Measurements from ENCODE around the gene PRRT4. TPM values are rescaled to one million over a fixed set of nuclear protein-coding genes. Genes with fewer than 3 reads are reported as not detected.

Gene PRRT4
- total RNA-seq, 1 donor from 2014 or later = not detected

DNA sequence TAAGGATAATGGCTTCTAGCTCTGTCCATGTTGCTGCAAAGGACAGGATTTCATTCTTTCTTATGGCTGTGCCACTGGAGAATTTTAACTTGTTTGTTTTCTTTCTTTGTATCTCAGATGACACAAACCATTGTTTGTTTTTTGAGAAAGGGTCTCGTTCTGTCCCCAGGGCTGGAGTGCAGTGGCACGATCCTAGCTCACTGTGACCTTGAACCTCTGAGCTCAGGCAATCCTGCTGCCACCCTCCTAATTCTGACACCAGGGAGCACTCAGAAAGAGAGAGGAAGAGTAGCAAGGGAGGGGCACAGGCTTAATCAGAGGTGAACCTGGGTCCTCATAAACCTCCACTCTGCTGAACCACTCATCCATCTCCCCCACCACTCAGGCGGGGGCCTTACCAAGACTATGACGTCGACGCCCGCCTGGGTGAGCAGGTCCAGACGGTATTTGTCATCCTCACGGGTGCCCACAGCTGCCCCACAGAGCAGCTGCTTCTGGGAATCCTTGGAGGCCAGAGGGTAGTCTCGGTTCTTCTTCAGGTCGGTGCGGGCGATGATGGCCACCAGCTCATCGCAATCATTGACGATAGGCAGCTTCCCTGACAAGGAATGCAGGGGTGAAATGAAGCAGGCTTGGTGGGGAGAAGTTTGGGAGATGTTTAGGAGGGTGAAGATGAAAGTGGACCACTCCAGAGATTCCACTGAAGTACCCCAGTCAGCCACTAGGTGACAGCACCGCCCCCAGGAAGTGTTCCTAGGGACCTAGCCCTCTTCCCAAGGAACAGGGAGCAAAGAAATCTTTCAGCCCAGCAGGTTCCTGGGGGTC is 36.7 kb upstream of the PRRT4 start:
- intact Hi-C loops (cut with micrococcal nuclease) = loop anchor here (1.0 kb wide), 3 partner anchors 12 to 63 kb away; no protein-coding TSS in a partner anchor

DNA sequence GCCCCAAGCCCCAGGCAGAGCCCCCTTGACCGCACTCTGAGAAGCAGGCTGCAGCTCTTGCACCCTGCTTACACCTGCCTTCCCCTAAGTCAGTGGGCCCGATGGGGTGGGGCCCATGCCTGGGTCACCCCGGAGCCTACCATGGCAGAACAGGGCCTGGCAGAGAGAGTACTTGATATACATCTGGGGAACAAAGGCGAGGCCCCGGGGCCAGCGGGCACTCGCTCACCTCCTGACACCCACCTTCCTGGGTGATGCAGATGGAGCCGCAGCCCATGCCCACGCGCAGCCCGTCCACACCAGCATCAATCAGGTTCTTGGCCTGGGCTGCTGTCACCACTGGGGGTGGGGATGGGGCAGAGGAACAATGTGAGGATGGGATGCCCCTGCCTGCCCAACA is 34.9 kb upstream of the PRRT4 start:
- intact Hi-C loops (cut with micrococcal nuclease) = no loop called here

DNA sequence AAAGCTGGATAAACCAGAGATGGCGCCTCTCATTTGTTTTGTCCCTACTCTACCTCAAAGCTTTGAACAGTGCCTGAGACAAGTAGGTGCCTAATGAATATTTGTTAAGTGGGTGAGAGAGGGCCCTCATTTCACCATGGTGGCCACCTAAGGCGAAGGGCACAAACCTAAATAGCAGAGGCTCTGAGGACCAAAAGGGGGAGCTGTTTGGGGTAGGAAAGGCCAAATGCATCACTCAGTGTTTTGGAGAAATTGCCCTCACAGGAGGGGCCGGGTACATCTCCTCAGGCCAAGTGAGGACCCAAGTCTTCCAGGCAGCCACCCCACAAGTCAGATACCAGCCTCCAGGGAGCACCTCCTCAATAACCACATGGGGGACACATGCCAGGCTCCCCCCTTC is 34.3 kb upstream of the PRRT4 start:
- intact Hi-C loops (cut with micrococcal nuclease) = no loop called here

DNA sequence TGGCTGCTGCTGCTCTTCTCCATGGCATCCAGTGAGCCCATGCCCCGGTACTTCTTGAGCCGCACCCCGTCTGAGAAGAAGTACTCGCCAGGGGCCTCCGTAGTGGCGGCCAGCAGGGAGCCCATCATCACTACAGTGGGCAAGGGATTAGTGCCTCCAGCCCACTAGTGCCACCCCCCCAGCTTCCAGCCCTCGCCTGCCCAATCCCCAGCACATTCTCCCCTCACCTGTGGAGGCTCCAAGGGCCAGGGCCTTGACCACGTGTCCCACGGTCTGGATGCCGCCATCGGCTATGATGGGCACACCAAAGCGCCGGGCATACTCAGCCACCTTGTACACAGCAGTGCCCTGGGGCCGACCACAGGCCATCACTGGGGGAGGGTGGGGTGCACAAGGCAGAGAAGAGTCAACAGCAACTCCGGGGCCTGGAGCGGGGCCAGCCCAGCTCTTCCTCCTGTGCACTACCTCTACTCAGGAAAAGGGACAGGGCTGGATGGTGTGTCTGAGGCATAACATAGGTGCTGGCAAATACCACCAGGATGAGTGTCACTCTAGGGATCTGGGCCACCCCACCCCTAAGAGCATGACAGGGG is 33.5 kb upstream of the PRRT4 start:
- intact Hi-C loops (cut with micrococcal nuclease) = no loop called here

DNA sequence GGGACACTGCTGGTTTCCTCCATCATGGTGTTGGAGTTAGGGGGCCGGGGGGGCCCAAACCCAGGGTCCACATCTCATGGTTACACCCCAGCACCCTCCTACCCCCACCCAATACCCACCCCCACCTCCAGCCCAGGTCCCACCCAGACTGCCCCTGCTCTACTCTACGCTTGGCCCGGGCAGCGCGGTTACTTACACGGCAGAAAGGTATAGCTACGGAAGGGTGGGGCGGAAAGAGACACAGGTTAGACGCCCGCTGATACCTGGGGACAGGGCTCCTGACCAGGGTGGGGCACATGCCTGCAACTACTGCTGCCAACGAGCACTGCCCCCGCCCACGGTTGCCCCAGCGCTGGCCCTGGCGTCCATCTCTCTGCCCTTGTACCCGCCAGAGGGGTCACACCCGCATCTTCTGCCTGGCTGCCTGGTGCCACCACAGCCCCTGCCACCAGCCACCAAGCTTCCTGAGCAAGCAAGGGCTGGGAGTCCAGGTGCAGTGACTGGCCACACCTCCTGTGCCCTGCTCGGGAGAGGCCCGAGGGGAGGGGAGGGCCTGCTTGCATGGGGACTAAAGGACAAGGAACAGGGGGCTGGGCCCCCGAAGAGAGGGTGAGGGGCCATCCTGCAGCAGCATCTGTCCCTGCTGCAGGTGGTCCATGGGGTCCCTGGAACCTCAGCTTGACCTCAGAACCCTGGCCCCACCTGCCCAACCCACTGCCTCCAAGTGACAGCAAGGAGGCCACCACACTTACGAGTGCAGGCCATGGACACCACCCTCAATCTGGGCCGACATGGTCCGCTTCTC is 32.2 kb upstream of the PRRT4 start:
- intact Hi-C loops (cut with micrococcal nuclease) = no loop called here

DNA sequence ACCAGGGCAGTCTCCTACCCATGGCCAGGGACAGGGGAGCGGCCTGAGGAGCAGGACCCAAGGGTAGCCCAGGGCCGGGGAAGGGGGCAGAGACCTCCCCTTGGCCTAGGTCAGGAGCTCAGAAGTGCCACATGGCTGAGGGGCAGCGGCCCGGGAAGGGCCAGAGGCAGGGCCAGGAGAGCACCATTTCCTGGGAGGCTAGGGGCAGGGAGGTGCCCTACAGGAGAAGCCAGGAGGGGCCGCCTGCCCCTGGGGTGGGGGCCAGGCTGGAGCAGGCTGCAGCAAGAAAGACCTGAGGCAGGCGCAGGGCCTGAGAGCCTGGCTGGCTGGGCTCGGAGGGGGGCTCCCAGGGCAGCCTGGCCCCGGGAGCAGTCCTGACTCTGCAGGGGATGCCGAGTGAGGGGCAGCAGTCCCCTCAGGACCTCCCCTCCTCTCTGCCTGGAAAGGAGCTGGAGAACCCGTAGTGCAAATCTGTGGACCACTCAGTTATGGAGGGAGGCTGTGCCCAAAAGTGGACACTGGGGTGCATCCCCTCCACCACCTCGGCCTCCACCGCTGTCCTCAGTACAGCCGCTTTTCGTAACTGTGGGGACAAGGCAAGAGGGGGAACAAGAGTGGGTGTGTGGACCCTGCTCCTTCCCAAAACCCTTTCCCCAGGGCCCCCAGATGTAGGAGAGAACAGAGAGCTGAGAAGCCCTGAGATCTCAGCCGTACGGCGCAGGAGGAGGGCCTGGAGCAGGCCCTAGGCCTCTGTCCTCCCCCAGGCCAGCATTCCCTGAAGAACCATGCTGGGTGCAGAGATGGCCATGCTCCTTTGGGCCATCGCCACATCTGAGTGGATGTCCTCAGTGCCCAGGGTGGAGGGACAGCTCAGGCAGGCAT is 31.2 kb upstream of the PRRT4 start:
- intact Hi-C loops (cut with micrococcal nuclease) = no loop called here

DNA sequence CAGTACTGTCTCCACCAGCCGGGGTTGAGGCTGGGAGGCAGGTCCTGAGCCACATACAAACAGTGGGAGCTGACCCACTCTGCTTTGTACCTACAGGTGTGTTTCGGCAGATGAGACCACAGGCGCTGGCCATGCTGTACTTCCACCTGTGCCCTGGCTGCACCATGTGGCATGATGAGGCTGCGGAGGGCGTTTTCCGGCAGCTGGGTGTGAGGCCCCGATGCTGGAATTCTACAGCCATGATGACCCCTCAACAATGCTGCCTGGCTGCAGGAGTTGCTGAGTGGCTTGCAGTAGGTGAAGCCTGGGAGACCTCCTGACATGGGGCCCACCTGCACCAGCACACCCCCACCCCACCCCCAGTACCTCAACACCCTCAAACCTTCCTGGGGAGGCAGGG is 30.3 kb upstream of the PRRT4 start:
- intact Hi-C loops (cut with micrococcal nuclease) = no loop called here

DNA sequence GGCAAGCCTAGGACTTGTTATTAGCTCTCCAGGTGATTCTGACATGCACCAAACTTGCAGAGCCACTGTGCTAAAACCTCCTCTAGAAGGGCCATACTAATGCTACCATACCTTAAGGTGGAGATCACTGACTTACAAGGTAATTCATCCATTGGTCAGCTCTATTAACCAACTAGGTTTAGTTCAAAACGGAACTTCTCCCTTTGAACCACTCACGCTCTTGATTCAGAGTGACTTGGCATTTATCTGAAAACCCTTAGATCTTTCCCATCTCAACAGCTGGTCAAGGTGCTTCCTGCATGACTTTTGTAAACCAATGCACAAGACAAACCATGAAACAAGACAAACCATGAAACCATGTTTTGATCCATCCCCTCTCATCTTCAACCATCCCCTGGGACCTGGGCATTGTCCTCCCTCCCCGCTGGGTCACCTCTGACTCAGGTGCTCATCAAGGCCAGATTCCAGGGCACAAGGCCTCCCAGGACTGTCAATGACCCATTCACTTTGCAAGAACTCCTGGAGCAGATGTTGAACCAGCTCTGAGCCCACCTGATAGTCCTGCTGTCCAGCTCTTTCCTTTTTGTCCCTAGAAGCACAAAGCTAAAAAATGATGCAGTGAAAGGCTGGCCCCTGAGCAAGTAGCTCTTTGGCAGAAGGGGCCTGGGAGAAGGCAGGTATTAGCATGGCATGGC is 29.5 kb upstream of the PRRT4 start:
- intact Hi-C loops (cut with micrococcal nuclease) = no loop called here

DNA sequence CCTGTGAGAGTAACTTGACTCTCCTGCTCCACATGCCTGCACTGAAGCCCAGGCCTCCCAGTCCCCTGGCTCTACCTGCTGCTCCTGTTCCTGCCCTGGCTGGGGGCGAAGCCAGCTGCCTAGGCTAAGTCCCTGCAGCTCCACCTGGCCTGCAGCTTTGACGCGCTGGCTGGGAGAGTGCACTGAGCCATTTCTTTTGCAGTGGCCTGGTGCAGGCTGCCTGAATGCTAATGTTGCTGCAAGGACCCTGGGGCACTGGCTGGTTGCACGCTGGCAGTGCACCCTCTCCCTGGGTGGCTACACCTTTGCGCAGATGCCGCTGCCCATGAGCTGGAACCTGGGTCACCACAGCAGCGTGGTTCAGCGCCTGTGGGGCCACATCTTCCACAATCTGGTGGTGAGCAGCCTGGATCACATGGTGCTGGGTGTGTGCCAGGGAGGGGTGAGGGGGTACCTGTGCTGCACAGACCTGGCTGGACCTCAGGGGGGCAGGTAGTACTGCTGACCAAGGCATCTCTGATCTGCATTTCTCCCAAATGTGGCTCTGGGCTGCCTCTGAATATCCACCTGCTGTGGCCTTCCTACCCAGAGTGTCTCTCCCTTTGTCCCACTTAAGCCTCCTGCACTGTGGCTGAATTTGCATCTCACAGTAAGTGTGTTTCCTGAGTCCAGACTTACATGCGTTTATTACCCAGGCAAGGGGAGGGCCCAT is 28.3 kb upstream of the PRRT4 start:
- intact Hi-C loops (cut with micrococcal nuclease) = loop anchor here (5.0 kb wide), 1 partner anchor 252 kb away; no protein-coding TSS in a partner anchor

DNA sequence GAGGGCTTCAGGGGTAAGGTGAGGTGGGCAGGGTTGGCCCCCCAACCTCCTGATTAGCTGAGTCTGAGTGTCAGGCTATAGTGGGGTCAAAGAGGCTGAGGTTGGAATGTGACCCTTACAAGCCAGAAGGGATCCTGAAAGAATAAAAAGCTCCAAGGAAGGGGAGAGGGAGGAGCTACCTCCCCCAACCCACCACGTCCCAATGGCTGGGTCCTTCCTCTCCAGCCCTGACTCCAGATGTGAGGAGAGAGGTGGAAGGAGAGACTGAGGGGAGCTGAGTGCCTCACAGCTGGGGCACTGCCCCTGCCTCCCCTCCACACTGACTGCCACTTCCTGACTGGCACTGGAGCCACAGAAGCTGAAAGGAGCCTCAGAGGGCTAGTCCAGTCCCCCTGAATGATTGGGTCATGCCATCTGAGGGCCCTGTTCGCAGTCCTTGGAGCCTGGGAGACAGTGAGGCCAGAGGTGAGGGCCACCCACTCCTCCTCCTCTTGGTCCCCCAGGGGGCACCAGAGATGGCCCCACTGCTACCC is 27.7 kb upstream of the PRRT4 start:
- intact Hi-C loops (cut with micrococcal nuclease) = loop anchor here (5.0 kb wide), 1 partner anchor 252 kb away; no protein-coding TSS in a partner anchor

DNA sequence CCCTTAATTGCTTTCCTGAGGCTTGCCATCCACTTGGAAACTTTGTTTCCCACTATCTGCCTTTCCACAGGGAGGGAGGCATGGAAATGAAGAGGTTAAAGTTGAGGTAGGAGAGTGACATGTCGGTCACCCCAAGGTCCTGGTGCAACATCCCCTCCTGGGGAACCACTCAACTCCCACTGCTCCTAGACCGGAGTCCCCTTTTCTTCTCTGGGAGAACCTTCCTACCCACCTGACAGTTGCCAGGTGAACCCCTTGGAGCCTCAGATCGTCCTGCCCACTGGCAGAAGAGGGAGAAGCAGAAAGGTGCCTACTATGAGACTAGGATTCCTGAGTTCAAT is 26.6 kb upstream of the PRRT4 start:
- intact Hi-C loops (cut with micrococcal nuclease) = loop anchor here (5.0 kb wide), 1 partner anchor 251 kb away; no protein-coding TSS in a partner anchor

DNA sequence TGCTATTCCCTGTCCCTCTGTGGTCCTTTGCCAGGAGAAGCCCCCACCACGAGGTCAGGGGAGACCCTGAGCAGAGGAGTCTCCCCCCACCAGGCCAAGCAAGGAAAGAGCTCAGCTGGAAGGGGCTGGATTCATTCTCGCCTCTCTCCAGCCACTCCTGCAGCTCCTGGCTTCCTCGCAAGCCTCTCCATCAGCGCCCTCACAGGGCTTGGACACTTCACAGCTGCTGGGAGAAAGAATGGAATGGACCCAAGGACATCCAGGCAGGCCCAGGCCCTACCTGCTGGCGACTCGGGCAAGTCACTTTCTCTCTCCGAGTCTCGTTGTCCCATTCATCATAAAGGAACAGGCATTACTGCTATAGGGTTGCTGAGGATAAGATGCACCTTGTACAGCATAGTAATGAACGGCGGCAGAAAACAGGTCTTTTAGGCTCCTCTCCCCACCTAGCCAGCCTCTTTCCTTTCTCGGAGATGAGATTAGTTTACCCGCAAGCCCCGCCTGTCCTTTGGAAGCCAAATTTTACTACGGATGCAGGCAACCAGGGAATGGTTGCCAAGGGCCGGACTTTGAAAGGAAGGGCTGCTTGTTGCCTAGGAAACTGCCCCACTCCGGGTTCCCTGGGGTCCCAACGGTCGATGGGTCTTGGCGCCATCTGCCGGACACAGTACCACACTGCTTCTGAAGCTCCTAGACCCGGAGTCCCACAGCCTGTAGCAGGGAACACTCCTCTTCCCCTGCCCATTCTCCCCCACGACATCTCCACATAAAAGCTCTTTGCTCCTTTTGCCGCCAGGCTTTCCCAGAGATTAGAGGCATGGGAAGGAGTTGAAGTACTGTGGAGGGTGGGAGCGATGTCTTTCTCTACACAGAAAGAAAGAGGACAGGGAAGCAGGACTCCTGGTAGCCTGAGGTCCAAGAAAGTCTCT is 26.0 kb upstream of the PRRT4 start:
- intact Hi-C loops (cut with micrococcal nuclease) = loop anchor here (1.0 to 5.0 kb wide), 3 partner anchors 40 to 679 kb away; no protein-coding TSS in a partner anchor

DNA sequence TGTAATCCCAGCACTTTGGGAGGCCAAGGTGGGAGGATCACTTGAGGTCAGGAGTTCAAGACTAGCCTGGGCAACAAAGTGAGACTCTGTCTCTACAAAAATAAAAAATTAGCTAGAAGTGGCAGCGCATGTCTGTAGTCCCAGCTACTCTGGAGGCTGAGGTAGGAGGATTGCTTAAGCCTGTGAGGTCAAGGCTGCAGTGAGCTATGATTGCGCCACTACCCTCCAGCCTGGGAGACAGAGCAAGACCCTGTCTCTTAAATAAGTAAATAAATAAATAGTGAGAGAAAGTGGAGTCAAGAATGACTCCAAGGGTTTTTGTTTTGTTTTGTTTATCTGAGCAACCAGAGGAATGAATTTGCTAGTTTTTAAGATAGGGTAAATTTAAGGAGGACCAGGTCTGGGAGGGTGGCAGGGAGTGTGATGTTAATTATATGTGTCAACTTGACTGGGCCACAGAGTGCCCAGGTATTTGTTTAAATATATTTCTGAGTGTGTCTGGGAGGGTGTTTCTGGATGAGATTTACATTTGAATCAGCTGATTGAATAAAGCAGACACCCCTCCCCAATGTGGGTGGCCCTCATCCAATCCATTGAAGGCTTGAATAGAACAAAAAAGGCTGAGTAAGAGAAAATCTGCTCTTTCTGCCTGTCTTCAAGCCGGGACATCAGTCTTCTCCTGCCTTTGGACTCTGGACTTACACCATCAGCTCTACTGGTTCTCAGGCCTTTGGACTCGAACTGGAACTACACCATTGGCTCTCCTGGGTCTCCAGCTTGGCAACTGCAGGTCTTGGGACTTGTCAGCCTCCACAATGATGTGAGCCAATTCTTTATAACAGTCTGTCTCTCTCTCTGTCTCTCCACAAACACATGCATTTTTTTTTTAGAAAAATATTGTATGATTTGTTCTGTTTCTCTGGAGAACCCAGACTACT is 24.8 kb upstream of the PRRT4 start:
- intact Hi-C loops (cut with micrococcal nuclease) = loop anchor here (5.0 kb wide), 1 partner anchor 249 kb away; no protein-coding TSS in a partner anchor

DNA sequence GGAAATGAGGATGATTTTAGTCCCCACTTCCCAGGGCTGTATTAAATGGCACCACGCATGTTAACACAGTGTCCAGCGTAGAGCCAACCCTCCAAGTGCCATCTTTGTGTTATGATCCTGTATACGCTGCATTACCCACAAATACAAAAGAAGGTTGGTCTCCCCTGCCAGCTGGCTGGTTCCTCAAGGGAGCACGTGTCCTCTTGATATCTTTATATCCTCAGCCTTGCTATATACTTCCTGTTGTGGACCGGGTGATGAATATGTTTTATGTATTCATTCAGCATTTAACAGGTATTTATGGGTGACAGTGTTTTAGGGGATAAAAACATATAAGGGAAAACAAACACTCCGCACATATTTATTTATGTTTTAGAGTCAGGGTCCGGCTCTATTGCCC is 23.2 kb upstream of the PRRT4 start:
- intact Hi-C loops (cut with micrococcal nuclease) = loop anchor here (5.0 kb wide), 1 partner anchor 247 kb away; no protein-coding TSS in a partner anchor

DNA sequence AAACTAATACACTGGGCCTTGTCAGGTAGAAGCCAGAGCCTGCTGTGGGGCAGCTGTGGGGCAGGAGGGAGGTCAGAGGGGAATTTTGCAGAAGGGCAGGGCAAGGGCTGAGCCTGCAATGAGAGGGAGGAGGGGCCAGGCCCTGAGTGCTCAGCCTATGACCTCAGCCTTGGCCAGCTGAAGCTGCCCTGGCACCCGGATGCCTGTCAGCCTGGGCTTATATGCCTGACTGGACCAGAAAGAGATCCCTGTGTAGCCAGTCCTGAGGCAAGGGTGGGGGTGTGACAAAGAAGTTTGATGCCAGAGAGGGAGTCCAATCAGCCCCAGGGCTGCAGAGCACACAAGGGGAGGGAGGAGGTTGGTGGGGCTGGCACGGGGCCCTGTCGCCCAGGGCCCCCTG is 22.3 kb upstream of the PRRT4 start:
- intact Hi-C loops (cut with micrococcal nuclease) = no loop called here

DNA sequence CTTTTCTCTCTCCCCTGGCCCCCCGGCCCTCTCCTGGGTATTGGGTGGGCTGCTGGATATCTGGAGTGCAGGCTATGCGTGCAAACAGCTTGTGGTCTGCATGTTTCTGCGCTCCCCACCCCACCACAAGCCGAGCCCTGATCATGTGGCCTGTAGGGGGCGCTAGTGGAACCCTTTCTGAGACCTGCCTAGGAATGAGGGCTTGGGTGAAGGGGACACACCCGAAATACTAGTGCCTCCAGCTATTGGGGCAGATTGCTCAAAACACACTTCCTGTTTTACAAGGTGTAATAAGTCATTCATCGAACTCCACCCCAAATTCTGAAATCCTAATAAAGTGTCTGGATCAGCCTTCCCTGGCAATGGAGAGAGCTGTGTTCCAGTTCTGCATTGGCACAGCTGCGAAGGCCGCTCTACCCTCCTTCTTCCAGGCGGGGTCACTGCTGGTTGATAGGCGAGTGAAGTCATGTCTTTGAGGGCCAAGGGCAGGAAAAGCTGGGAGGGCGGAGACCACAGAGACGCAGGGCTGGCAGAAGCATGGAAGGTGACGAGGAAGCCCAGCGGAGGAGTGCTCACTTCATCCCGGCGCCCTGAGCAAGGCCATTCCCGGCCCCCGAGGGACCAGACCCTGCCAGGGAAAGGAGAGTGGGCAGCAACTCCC is 19.8 kb upstream of the PRRT4 start:
- intact Hi-C loops (cut with micrococcal nuclease) = no loop called here

All from T-helper 1 cell treated with Interleukin-12 subunit alpha and Interleukin-12 subunit beta and Interleukin-4 antibody, amounts not matched to agents 30 ng/mL and 1 ng/mL, for 36 hours (primary cell).